SH-SY5Y (cell line): ENCODE measurements around the gene SELENOH.

Experiments used
- GATA2 ChIP-seq: IDR thresholded peaks from 2 replicates; pipeline ENCODE4 v1.6.1; 2011; ENCODE audit warnings: mild to moderate bottlenecking, low read depth, low read length
- GATA3 ChIP-seq: IDR thresholded peaks from 2 replicates; pipeline ENCODE4 v1.6.1; 2011; ENCODE audit warnings: low read depth, mild to moderate bottlenecking, low read length, moderate library complexity

SELENOH gene

GRCh38 chr11:57741132-57742086 is at the start of gene SELENOH:
TSS of gene SELENOH (plus strand) at chr11:57741491. CDS start at chr11:57741596, 105 bp downstream.
- TF ChIP-seq GATA3 (no peak), GATA2 (no peak)

GRCh38 chr11:57698843-57699365 is 42.4 kb upstream of the SELENOH start:
- TF ChIP-seq GATA3 (no peak), GATA2 (no peak)

GRCh38 chr11:57699813-57700212 is 41.5 kb upstream of the SELENOH start:
- TF ChIP-seq GATA3 (no peak), GATA2 (no peak)

- no peak for TF ChIP-seq GATA2
Observed at GRCh38 chr11:57700425-57700824, 40.9 kb upstream of the SELENOH start.

- TF ChIP-seq GATA3 (no peak), GATA2 (no peak)
Observed at GRCh38 chr11:57703341-57703740, 38.0 kb upstream of the SELENOH start.

GRCh38 chr11:57704932-57705331 is 36.4 kb upstream of the SELENOH start:
- TF ChIP-seq GATA3 (no peak), GATA2 (no peak)

- TF ChIP-seq GATA2 (no peak), GATA3 (no peak)
Observed at GRCh38 chr11:57709802-57710367, 31.4 kb upstream of the SELENOH start.

GRCh38 chr11:57711414-57712255 is 29.7 kb upstream of the SELENOH start, which contains the start of gene MED19:
TSS of gene MED19 (minus strand) at chr11:57712215. CDS start at chr11:57712179, 36 bp downstream.
- TF ChIP-seq GATA2 (no peak), GATA3 (no peak)

GRCh38 chr11:57712256-57713150 is 28.8 kb upstream of the SELENOH start, which contains the start of gene TMX2:
TSS of gene TMX2 (plus strand) at chr11:57712593. CDS start at chr11:57712619, 26 bp downstream.
- TF ChIP-seq GATA3 (no peak), GATA2 (no peak)

GRCh38 chr11:57713835-57714234 is 27.5 kb upstream of the SELENOH start:
- TF ChIP-seq GATA2, result no peak
- no peak for TF ChIP-seq GATA3

- TF ChIP-seq GATA2 (no peak), GATA3 (no peak)
Observed at GRCh38 chr11:57727185-57727584, 14.1 kb upstream of the SELENOH start.

- TF ChIP-seq GATA2, result no peak
- no peak for TF ChIP-seq GATA3
Observed at GRCh38 chr11:57728829-57729228, 12.5 kb upstream of the SELENOH start.

- no peak for TF ChIP-seq GATA2
- no peak for TF ChIP-seq GATA3
Observed at GRCh38 chr11:57729479-57729878, 11.8 kb upstream of the SELENOH start.
